HFF-Myc (cell line): ENCODE data around the gene UGT1A6.

ENCODE experiments used
- DNase-seq: peaks from one replicate; pipeline ENCODE4 v3.0.0-alpha.2; 2011; ENCODE audit warnings: low read depth; ENCODE audit errors: extremely low read depth
- H3K4me3 ChIP-seq: replicated peaks from 2 replicates; pipeline ENCODE4 v1.5.1; 2011; ENCODE audit warnings: low read depth, mild to moderate bottlenecking, control low read depth, low read length
- TF ChIP-seq, protein P1 (sequence below): IDR thresholded peaks from 2 replicates; pipeline ENCODE4 v1.5.1; 2012; ENCODE audit warnings: mild to moderate bottlenecking, low read depth, low read length, control low read depth; ENCODE audit errors: missing control alignments

Gene UGT1A6

DNA sequence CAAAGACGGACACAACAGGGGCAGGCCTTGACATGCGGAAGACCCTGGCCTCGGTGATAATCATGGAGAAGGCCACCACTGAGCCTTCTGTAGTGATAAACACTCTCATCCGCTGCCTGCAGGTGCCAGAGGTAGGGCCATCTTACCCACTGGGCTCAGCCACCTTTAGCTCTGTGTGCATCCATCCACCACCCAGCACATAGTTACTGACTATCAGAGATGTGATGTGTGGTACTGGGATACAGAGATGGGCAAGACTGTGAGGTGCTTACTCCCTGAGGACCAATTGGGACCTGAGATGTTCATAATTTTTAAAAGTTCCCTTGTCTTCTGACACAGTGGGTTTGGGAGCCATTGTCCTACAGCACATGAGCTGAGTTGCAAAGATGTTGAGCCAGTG is 87.0 kb downstream of the UGT1A6 start:
- DNase-seq: no peak
- TF ChIP-seq, protein P1, sequence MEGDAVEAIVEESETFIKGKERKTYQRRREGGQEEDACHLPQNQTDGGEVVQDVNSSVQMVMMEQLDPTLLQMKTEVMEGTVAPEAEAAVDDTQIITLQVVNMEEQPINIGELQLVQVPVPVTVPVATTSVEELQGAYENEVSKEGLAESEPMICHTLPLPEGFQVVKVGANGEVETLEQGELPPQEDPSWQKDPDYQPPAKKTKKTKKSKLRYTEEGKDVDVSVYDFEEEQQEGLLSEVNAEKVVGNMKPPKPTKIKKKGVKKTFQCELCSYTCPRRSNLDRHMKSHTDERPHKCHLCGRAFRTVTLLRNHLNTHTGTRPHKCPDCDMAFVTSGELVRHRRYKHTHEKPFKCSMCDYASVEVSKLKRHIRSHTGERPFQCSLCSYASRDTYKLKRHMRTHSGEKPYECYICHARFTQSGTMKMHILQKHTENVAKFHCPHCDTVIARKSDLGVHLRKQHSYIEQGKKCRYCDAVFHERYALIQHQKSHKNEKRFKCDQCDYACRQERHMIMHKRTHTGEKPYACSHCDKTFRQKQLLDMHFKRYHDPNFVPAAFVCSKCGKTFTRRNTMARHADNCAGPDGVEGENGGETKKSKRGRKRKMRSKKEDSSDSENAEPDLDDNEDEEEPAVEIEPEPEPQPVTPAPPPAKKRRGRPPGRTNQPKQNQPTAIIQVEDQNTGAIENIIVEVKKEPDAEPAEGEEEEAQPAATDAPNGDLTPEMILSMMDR: no peak
- H3K4me3 ChIP-seq: no peak overlapping the region

DNA sequence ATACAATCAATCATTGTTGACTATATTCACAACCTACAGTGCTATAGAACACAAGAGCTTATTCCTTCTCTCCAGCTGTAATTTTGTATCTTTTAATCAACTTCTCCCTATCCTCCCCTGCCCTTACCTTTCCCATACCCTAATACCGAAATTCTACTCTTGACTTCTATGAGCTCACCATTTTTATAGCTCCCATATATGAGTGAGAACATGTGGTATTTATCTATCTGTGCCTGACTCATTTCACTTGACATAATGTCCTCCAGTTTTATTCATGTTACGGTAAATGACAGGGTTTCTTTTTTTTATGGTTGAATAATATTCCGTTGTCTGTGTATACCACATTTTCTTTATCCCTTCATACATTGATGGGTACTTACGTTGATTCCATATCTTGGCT is 88.1 kb downstream of the UGT1A6 start:
- no peak for DNase-seq
- H3K4me3 ChIP-seq: no peak overlapping the region
- TF ChIP-seq, protein P1: no peak

DNA sequence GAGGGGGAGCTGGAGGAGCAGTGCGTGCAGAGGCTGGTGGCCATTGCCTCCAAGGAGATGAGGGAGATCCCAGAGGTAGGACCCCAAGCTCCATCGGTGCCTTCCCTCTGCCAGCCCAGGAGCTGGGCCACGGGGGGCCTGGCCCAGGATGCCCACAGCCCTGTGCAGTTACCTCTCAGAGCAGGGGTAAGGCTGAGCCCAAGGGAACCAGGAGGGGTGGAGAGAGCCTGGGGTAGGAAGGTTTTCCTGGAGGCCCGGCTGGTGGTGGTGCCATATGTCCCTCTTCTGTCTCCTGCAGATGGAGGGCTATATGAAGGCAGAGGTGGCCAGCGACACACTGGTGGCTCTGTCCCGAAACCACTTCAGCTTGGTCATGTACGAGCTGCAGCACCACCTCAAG is 96.9 kb downstream of the UGT1A6 start:
- no peak overlapping the region for H3K4me3 ChIP-seq
- TF ChIP-seq, protein P1: no peak
- no peak for DNase-seq

DNA sequence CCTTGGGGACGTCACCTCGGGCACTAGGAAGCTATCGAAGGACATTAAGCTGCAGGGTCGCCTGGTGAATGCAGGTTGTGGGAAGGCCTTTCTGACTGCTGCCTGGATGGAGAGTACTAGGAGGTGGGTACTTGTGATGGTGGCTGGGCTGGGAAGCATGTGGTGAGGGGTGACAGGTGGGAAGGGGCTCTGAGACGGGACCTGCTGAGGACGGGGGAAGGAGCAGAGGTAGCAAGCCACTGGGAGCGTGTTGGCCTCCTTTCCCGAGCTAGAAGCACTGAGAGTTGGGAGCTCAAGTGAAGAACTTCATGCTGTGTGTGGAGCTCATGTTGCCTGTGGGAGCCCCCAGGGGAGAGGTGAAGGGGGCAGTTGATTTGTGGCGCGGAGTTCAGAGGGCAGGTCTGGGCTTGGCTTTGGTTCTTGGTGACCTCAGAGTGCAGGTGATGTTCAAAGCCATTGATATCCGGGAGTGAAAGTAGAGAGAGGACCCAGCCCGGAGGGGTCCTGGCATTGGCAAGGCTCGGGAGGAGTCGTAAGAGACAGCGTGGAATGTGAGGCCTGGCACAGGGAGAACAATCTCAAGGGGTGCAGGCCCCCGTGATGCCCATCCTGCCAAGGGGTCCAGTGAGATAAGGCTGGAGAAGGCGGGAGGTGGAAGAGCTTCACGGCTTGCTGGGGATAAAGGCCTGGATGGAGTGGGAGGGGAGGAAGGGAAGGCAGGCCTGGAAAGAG is 98.6 kb downstream of the UGT1A6 start:
- DNase-seq: no peak
- H3K4me3 ChIP-seq: no peak overlapping the region
- TF ChIP-seq, protein P1: no peak

DNA sequence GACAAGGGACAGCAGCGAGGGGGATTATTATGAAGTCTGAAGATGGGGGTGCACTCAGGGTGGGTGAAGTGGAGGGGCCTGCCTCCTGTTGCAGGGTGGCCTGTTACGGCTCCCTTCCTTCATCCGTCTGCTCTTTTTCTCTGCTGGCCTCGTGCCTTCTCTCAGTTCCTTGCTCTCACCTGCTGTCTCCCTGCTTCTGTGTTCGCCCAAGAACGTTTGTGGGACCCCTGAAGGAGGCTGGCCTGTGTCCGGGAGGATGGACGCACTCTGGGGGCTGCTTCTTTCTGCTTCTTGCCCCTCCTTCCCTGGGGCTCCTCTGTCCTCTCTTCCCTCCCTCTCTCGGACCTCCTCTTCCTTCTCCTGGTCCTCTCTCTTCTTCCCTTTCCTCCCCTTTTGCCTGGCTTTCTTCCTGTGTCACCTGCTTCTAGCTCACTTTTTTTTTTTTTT is 99.2 kb downstream of the UGT1A6 start:
- H3K4me3 ChIP-seq: no peak overlapping the region
- no peak for DNase-seq
- TF ChIP-seq, protein P1: no peak

DNA sequence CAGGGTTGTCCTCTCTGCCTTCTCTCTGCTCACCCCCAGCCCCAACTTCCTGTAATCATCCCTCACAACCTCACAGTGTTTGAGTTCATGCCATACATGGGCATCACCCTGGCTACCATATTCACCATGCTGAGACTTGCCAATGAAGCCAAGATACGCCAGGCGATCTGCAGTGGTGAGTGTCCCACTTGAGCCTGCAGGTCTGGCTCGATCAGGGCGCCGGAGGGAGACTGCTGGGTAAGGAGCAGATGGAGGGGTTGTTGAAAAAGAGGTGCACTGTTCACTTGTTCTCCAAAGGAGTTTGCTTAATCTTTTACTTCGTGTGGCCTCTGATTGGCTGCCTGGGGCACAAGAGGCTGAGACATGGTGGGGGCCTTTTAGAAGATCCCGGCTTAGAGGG is 100.0 kb downstream of the UGT1A6 start:
- DNase-seq: no peak
- TF ChIP-seq, protein P1: no peak
- no peak overlapping the region for H3K4me3 ChIP-seq
